Measurements from ENCODE around the gene AKNAD1.

Gene AKNAD1

GRCh38 chr1:108780937-108781574 is 75.8 kb downstream of the AKNAD1 start:
- Histone ChIP-seq H3K4me1 (ENCODE audit: control insufficient read depth, low read depth, low read length) (no peaks in the 10 kb centered on the region), H3K23ac (ENCODE audit: low read length) (no peak overlapping the region), H2AK5ac (ENCODE audit: low read length) (no peak overlapping the region), H3K9ac (ENCODE audit: low read length) (no peak overlapping the region), H2BK5ac (ENCODE audit: low read length) (no peak overlapping the region), H2BK120ac (ENCODE audit: low read depth, low read length) (no peak overlapping the region), H3K36me3 (ENCODE audit: control insufficient read depth, insufficient read depth, low read length) (peaks cover 2% of the 10 kb centered on the region), H4K8ac (ENCODE audit: low read depth, low read length) (no peak overlapping the region), H3K56ac (ENCODE audit: low read length) (no peak overlapping the region), H3K79me1 (ENCODE audit: low read length) (no peaks in the 10 kb centered on the region), H4K5ac (ENCODE audit: low read length) (no peak overlapping the region), H3K18ac (ENCODE audit: low read length) (no peak overlapping the region), H2BK15ac (replicated peaks; ENCODE audit: low read depth) (no peak overlapping the region), H3K4ac (ENCODE audit: low read depth, low read length) (no peak overlapping the region), H3K79me2 (ENCODE audit: control insufficient read depth, insufficient read depth, low read length) (no peaks in the 10 kb centered on the region), H3K27ac (ENCODE audit: low read depth, low read length) (no peak overlapping the region), H3K27me3 (ENCODE audit: insufficient read depth, low read length, poor library complexity) (no peaks in the 10 kb centered on the region), H3K4me3 (ENCODE audit: low read length) (no peak overlapping the region), H3K4me2 (ENCODE audit: low read length) (no peak overlapping the region)
- DNase-seq = peak; percentile 1
- WGBS (ENCODE audit: extremely low coverage, insufficient coverage, low lambda C conversion rate) = 100% methylated on average over 1 of the region's 3 CpGs

DNA sequence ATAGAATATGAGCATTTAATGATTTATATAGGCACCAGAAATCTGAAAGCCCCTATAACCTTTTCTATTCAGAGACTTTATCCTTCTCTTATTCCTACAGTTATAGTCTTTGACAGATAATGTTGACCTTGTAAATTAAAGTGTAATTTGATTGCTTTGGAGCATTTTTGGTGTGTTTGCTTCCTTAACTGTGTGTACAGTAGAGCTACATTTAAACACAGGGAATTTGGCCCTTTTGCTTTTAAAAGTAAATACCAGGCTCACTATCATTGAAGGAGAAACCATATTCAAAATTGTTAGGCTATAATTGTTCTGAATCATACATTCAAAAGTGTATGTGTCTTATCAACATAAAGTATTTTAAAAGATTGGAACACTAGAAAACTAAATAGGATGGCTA is 77.4 kb downstream of the AKNAD1 start:
- Histone ChIP-seq H3K27ac (ENCODE audit: low read depth, low read length) (no peak overlapping the region), H4K5ac (ENCODE audit: low read length) (no peak overlapping the region), H3K4me1 (ENCODE audit: control insufficient read depth, low read depth, low read length) (no peaks in the 10 kb centered on the region), H3K79me2 (ENCODE audit: control insufficient read depth, insufficient read depth, low read length) (no peaks in the 10 kb centered on the region), H4K8ac (ENCODE audit: low read depth, low read length) (no peak overlapping the region), H2AK5ac (ENCODE audit: low read length) (no peak overlapping the region), H3K18ac (ENCODE audit: low read length) (no peak overlapping the region), H3K4ac (ENCODE audit: low read depth, low read length) (no peak overlapping the region), H3K4me2 (ENCODE audit: low read length) (no peak overlapping the region), H3K4me3 (ENCODE audit: low read length) (no peak overlapping the region), H3K27me3 (ENCODE audit: insufficient read depth, low read length, poor library complexity) (no peaks in the 10 kb centered on the region), H3K36me3 (ENCODE audit: control insufficient read depth, insufficient read depth, low read length) (no peaks in the 10 kb centered on the region), H3K79me1 (ENCODE audit: low read length) (no peaks in the 10 kb centered on the region), H2BK120ac (ENCODE audit: low read depth, low read length) (no peak overlapping the region), H2BK15ac (replicated peaks; ENCODE audit: low read depth) (no peak overlapping the region), H3K23ac (ENCODE audit: low read length) (no peak overlapping the region), H3K9ac (ENCODE audit: low read length) (no peak overlapping the region), H3K56ac (ENCODE audit: low read length) (no peak overlapping the region), H2BK5ac (ENCODE audit: low read length) (no peak overlapping the region)
- no peak for DNase-seq

GRCh38 chr1:108777839-108778238 is 79.1 kb downstream of the AKNAD1 start:
- Histone ChIP-seq H3K36me3 (ENCODE audit: control insufficient read depth, insufficient read depth, low read length) (no peaks in the 10 kb centered on the region), H3K9ac (ENCODE audit: low read length) (no peak overlapping the region), H3K4me3 (ENCODE audit: low read length) (no peak overlapping the region), H4K5ac (ENCODE audit: low read length) (no peak overlapping the region), H2BK5ac (ENCODE audit: low read length) (no peak overlapping the region), H3K4ac (ENCODE audit: low read depth, low read length) (no peak overlapping the region), H3K4me1 (ENCODE audit: control insufficient read depth, low read depth, low read length) (no peaks in the 10 kb centered on the region), H3K27ac (ENCODE audit: low read depth, low read length) (no peak overlapping the region), H3K79me2 (ENCODE audit: control insufficient read depth, insufficient read depth, low read length) (no peaks in the 10 kb centered on the region), H2BK15ac (replicated peaks; ENCODE audit: low read depth) (no peak overlapping the region), H3K4me2 (ENCODE audit: low read length) (no peak overlapping the region), H3K18ac (ENCODE audit: low read length) (no peak overlapping the region), H2BK120ac (ENCODE audit: low read depth, low read length) (no peak overlapping the region), H3K23ac (ENCODE audit: low read length) (no peak overlapping the region), H3K27me3 (ENCODE audit: insufficient read depth, low read length, poor library complexity) (no peaks in the 10 kb centered on the region), H2AK5ac (ENCODE audit: low read length) (no peak overlapping the region), H4K8ac (ENCODE audit: low read depth, low read length) (no peak overlapping the region), H3K56ac (ENCODE audit: low read length) (no peak overlapping the region), H3K79me1 (ENCODE audit: low read length) (no peaks in the 10 kb centered on the region)
- DNase-seq = no peak

DNA sequence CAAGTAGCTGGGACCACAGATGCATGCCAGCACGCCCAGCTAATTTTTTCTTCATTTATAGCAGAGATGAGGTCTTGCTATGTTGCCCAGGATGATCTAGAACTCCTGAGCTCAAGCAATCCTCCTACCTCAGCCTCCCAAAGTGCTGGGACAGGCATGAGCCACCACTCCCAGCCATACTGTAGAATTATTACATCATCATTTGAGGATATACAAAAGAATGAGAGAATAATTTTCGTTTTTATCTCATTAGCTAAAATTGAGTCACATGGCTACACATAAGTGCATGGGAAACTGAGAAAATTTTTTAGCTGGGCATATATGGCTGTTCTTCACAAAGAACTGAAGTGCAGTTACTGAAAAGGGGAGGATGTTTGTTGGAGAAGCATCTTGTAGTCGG is 89.2 kb downstream of the AKNAD1 start:
- Histone ChIP-seq H2BK15ac (replicated peaks; ENCODE audit: low read depth) (no peak overlapping the region), H3K23ac (ENCODE audit: low read length) (no peak overlapping the region), H2AK5ac (ENCODE audit: low read length) (no peak overlapping the region), H3K4me1 (ENCODE audit: control insufficient read depth, low read depth, low read length) (no peaks in the 10 kb centered on the region), H3K4ac (ENCODE audit: low read depth, low read length) (no peak overlapping the region), H3K79me2 (ENCODE audit: control insufficient read depth, insufficient read depth, low read length) (no peaks in the 10 kb centered on the region), H3K56ac (ENCODE audit: low read length) (no peak overlapping the region), H3K18ac (ENCODE audit: low read length) (no peak overlapping the region), H3K79me1 (ENCODE audit: low read length) (no peaks in the 10 kb centered on the region), H3K9ac (ENCODE audit: low read length) (no peak overlapping the region), H3K4me2 (ENCODE audit: low read length) (no peak overlapping the region), H3K4me3 (ENCODE audit: low read length) (no peak overlapping the region), H4K8ac (ENCODE audit: low read depth, low read length) (no peak overlapping the region), H2BK120ac (ENCODE audit: low read depth, low read length) (no peak overlapping the region), H3K36me3 (ENCODE audit: control insufficient read depth, insufficient read depth, low read length) (no peaks in the 10 kb centered on the region), H2BK5ac (ENCODE audit: low read length) (no peak overlapping the region), H3K27me3 (ENCODE audit: insufficient read depth, low read length, poor library complexity) (no peaks in the 10 kb centered on the region), H3K27ac (ENCODE audit: low read depth, low read length) (no peak overlapping the region), H4K5ac (ENCODE audit: low read length) (no peak overlapping the region)
- no peak for DNase-seq
- WGBS (ENCODE audit: extremely low coverage, insufficient coverage, low lambda C conversion rate) = no CpG with 5 or more reads among the region's 3 CpGs

- no peaks in the 10 kb centered on the region for H3K79me2 ChIP-seq (ENCODE audit: control insufficient read depth, insufficient read depth, low read length)
- WGBS (ENCODE audit: extremely low coverage, insufficient coverage, low lambda C conversion rate) = no CpG with 5 or more reads among the region's 1 CpG
- no peak overlapping the region for H3K4ac ChIP-seq (ENCODE audit: low read depth, low read length)
- no peak overlapping the region for H2BK5ac ChIP-seq (ENCODE audit: low read length)
- H3K56ac ChIP-seq (ENCODE audit: low read length) = no peak overlapping the region
- H3K23ac ChIP-seq (ENCODE audit: low read length) = no peak overlapping the region
- H3K79me1 ChIP-seq (ENCODE audit: low read length) = no peaks in the 10 kb centered on the region
- H4K8ac ChIP-seq (ENCODE audit: low read depth, low read length) = no peak overlapping the region
- H3K4me3 ChIP-seq (ENCODE audit: low read length) = no peak overlapping the region
- H2AK5ac ChIP-seq (ENCODE audit: low read length) = no peak overlapping the region
- H2BK120ac ChIP-seq (ENCODE audit: low read depth, low read length) = no peak overlapping the region
- H3K4me2 ChIP-seq (ENCODE audit: low read length) = no peak overlapping the region
- no peak overlapping the region for H3K9ac ChIP-seq (ENCODE audit: low read length)
- H2BK15ac ChIP-seq (replicated peaks; ENCODE audit: low read depth) = no peak overlapping the region
- H3K27me3 ChIP-seq (ENCODE audit: insufficient read depth, low read length, poor library complexity) = no peaks in the 10 kb centered on the region
- no peaks in the 10 kb centered on the region for H3K4me1 ChIP-seq (ENCODE audit: control insufficient read depth, low read depth, low read length)
- no peak for DNase-seq
- H4K5ac ChIP-seq (ENCODE audit: low read length) = no peak overlapping the region
- no peaks in the 10 kb centered on the region for H3K36me3 ChIP-seq (ENCODE audit: control insufficient read depth, insufficient read depth, low read length)
- H3K18ac ChIP-seq (ENCODE audit: low read length) = no peak overlapping the region
- H3K27ac ChIP-seq (ENCODE audit: low read depth, low read length) = no peak overlapping the region
Measured at GRCh38 chr1:108767115-108767514, 89.8 kb downstream of the AKNAD1 start.

Data from mesendoderm (in vitro differentiated cells).